GM23248 (cell line): ENCODE measurements around the gene LCORL. TPM values are rescaled to one million over a fixed set of nuclear protein-coding genes. Genes with fewer than 3 reads are reported as not detected.
"Not testable (repeated sequence)": the region's sequence is repeated elsewhere in the genome, so short reads cannot be mapped to it uniquely, and the experiment has no call there.

Experiments used
- DNase-seq: peaks from one replicate; pipeline ENCODE4 v3.0.0-alpha.2; 2015
- H2AFZ ChIP-seq: fragments of 200-600 bp; sonication (generic); 2 replicates; pipeline ENCODE4 v1.6.1; 2016; ENCODE audit warnings: antibody characterized with exemption
- H3F3A ChIP-seq: fragments of 200-600 bp; sonication (generic); 2 replicates; pipeline ENCODE4 v1.6.1; 2016; ENCODE audit warnings: mild to moderate bottlenecking, antibody characterized with exemption, mixed run types; ENCODE audit not compliant: insufficient read depth
- H3K27ac ChIP-seq: fragments of 200-600 bp; sonication (generic); 2 replicates; pipeline ENCODE4 v1.5.1; 2016; ENCODE audit warnings: mild to moderate bottlenecking
- H3K27me3 ChIP-seq: fragments of 200-600 bp; sonication (generic); replicated peaks from 2 replicates; pipeline ENCODE4 v1.6.1; 2016; ENCODE audit warnings: mild to moderate bottlenecking; ENCODE audit not compliant: insufficient read depth
- H3K36me3 ChIP-seq: fragments of 200-600 bp; sonication (generic); 2 replicates; pipeline ENCODE4 v1.6.1; 2016; ENCODE audit warnings: low read depth, mild to moderate bottlenecking
- H3K4me1 ChIP-seq: fragments of 200-600 bp; sonication (generic); 2 replicates; pipeline ENCODE4 v1.6.1; 2016; ENCODE audit warnings: mild to moderate bottlenecking; ENCODE audit not compliant: insufficient read depth
- H3K4me2 ChIP-seq: fragments of 200-600 bp; sonication (generic); one replicate; pipeline ENCODE4 v1.6.1; 2016; ENCODE audit warnings: mild to moderate bottlenecking; ENCODE audit not compliant: unreplicated experiment
- H3K4me3 ChIP-seq: fragments of 200-600 bp; sonication (generic); 2 replicates; pipeline ENCODE4 v1.5.1; 2016; ENCODE audit warnings: mild to moderate bottlenecking
- H3K79me2 ChIP-seq: fragments of 200-600 bp; sonication (generic); 2 replicates; pipeline ENCODE4 v1.6.1; 2016; ENCODE audit warnings: mild to moderate bottlenecking; ENCODE audit not compliant: insufficient read depth
- H3K9ac ChIP-seq: fragments of 200-600 bp; sonication (generic); 2 replicates; pipeline ENCODE4 v1.6.1; 2016; ENCODE audit warnings: mild to moderate bottlenecking
- H3K9me2 ChIP-seq: fragments of 200-600 bp; sonication (generic); 2 replicates; pipeline ENCODE4 v1.6.1; 2016; ENCODE audit warnings: mixed run types, mild to moderate bottlenecking, moderate library complexity; ENCODE audit not compliant: insufficient read depth
- H3K9me3 ChIP-seq: fragments of 200-600 bp; sonication (generic); one replicate; pipeline ENCODE4 v1.6.1; 2017; ENCODE audit warnings: low read depth
- H4K20me1 ChIP-seq: fragments of 200-600 bp; sonication (generic); 2 replicates; pipeline ENCODE4 v1.6.0; 2016; ENCODE audit not compliant: insufficient read depth
- EZH2 ChIP-seq: fragments of 200-600 bp; sonication (generic); IDR thresholded peaks from 2 replicates; pipeline ENCODE4 v1.6.1; 2018; ENCODE audit warnings: antibody characterized with exemption, mild to moderate bottlenecking; ENCODE audit not compliant: insufficient read depth, poor library complexity, severe bottlenecking
- EZH2phosphoT487 ChIP-seq: fragments of 200-600 bp; sonication (generic); IDR thresholded peaks from 2 replicates; pipeline ENCODE4 v1.6.1; 2018; ENCODE audit warnings: antibody characterized with exemption, moderate library complexity, mild to moderate bottlenecking, low read depth; ENCODE audit not compliant: insufficient read depth
- WGBS, 2 experiments: methylation state at CpG; one replicate each; pipeline ENCODE4 v1.1.6; 2015 to 2017; ENCODE audit warnings: low lambda C conversion rate in 2 of 2, low coverage in 1 of 2; ENCODE audit errors: missing lambda C conversion rate in 2 of 2; 5-methylcytosine and 5-hydroxymethylcytosine counted together
- in situ Hi-C: fragments of 300-500 bp; cut with MboI; formaldehyde crosslinking; loops from 2 replicates; pipeline ENCODE4 v1.15.0; 2020
- polyA plus RNA-seq: library from polyadenylated mRNA; unstranded; fragments of >200 nt; fragmentation: Nextera tagmentation; extraction: Ambion mirVana; gene quantifications from 2 replicates; pipeline ENCODE4 v1.2.1, GENCODE V29; 2016
- total RNA-seq: library from RNA; depleted of rRNA; stranded (reverse); fragments of >200 nt; shearing (Covaris generic); gene quantifications from 2 replicates; pipeline ENCODE4 v1.2.3, GENCODE V29; 2014

LCORL gene
- total and polyA plus RNA-seq, 2 experiments from 2014 or later: 5.0 to 6.2 TPM

GRCh38 chr4:17854036-17854435 is 167.5 kb downstream of the LCORL start:
- Histone ChIP-seq H3K4me3 (no peak overlapping the region), H2AFZ (no peak overlapping the region), H4K20me1 (no peaks in the 10 kb centered on the region), H3K9ac (no peak overlapping the region), H3K9me2 (no peaks in the 10 kb centered on the region), H3K36me3 (no peaks in the 10 kb centered on the region), H3K4me1 (no peaks in the 10 kb centered on the region), H3K27me3 (no peaks in the 10 kb centered on the region), H3K79me2 (no peaks in the 10 kb centered on the region), H3K9me3 (no peaks in the 10 kb centered on the region), H3F3A (no peaks in the 10 kb centered on the region), H3K4me2 (no peak overlapping the region), H3K27ac (no peak overlapping the region)
- no peak for DNase-seq
- in situ Hi-C loops: no loop called here
- 81 to 86% methylated on average over 3 of the region's 3 CpGs for WGBS, 2 experiments
- no peak for TF ChIP-seq EZH2
- TF ChIP-seq EZH2phosphoT487: no peak

- H3K9me3 ChIP-seq: no peaks in the 10 kb centered on the region
- TF ChIP-seq EZH2phosphoT487: no peak
- no peak for TF ChIP-seq EZH2
- no peak overlapping the region for H3K9ac ChIP-seq
- H4K20me1 ChIP-seq: no peaks in the 10 kb centered on the region
- no peaks in the 10 kb centered on the region for H3K79me2 ChIP-seq
- no peak overlapping the region for H2AFZ ChIP-seq
- no peaks in the 10 kb centered on the region for H3F3A ChIP-seq
- in situ Hi-C loops: no loop called here
- H3K4me3 ChIP-seq: no peak overlapping the region
- no peaks in the 10 kb centered on the region for H3K36me3 ChIP-seq
- no peak overlapping the region for H3K4me2 ChIP-seq
- DNase-seq: no peak
- H3K4me1 ChIP-seq: no peaks in the 10 kb centered on the region
- no peaks in the 10 kb centered on the region for H3K9me2 ChIP-seq
- no peaks in the 10 kb centered on the region for H3K27me3 ChIP-seq
- no peak overlapping the region for H3K27ac ChIP-seq
Observed at GRCh38 chr4:17851959-17852358, 169.6 kb downstream of the LCORL start.

- H3K4me3 ChIP-seq, H3K9ac ChIP-seq, H3K27me3 ChIP-seq, H3F3A ChIP-seq, in situ Hi-C loops, H4K20me1 ChIP-seq, H3K4me2 ChIP-seq, H3K27ac ChIP-seq, H3K79me2 ChIP-seq, H3K4me1 ChIP-seq, H3K36me3 ChIP-seq, H2AFZ ChIP-seq, H3K9me2 ChIP-seq, DNase-seq, H3K9me3 ChIP-seq: not testable (repeated sequence)
- 95 to 100% methylated on average over 1 of the region's 1 CpG for WGBS, 2 experiments
Observed at GRCh38 chr4:17850295-17850694, 171.3 kb downstream of the LCORL start.

GRCh38 chr4:17846266-17846665 is 175.3 kb downstream of the LCORL start:
- no peaks in the 10 kb centered on the region for H3K9me2 ChIP-seq
- in situ Hi-C loops: no loop called here
- no peaks in the 10 kb centered on the region for H3K79me2 ChIP-seq
- no peak overlapping the region for H3K27ac ChIP-seq
- no peak for DNase-seq
- no peak overlapping the region for H3K4me2 ChIP-seq
- no peak overlapping the region for H3K9ac ChIP-seq
- no peaks in the 10 kb centered on the region for H3F3A ChIP-seq
- WGBS, 2 experiments: 100% methylated on average over 2 of the region's 2 CpGs
- peaks cover 12% of the 10 kb centered on the region for H3K36me3 ChIP-seq
- no peak overlapping the region for H2AFZ ChIP-seq
- H3K27me3 ChIP-seq: no peaks in the 10 kb centered on the region
- no peak overlapping the region for H3K4me3 ChIP-seq
- no peaks in the 10 kb centered on the region for H3K9me3 ChIP-seq
- TF ChIP-seq EZH2 (no peak), EZH2phosphoT487 (no peak)
- H4K20me1 ChIP-seq: no peaks in the 10 kb centered on the region
- no peaks in the 10 kb centered on the region for H3K4me1 ChIP-seq

GRCh38 chr4:17823871-17824669 is 197.5 kb downstream of the LCORL start:
- 97% methylated on average over 1 of the region's 1 CpG for WGBS, 2 experiments
- Histone ChIP-seq H3K27me3 (no peaks in the 10 kb centered on the region), H3K36me3 (peaks cover 11% of the 10 kb centered on the region; the same call in 1 of the 2 replicates), H2AFZ (peak overlapping the region; percentile 67), H3F3A (no peaks in the 10 kb centered on the region), H3K79me2 (peaks cover 24% of the 10 kb centered on the region), H3K9ac (no peak overlapping the region), H3K27ac (no peak overlapping the region), H3K4me3 (no peak overlapping the region), H3K9me2 (no peaks in the 10 kb centered on the region), H3K4me1 (no peaks in the 10 kb centered on the region), H3K9me3 (no peaks in the 10 kb centered on the region), H3K4me2 (no peak overlapping the region), H4K20me1 (no peaks in the 10 kb centered on the region)
- TF ChIP-seq EZH2: no peak
- no peak for TF ChIP-seq EZH2phosphoT487
- no peak for DNase-seq
- in situ Hi-C loops: loop anchor here (25.0 kb wide), 1 partner anchor 262 kb away; no protein-coding TSS in a partner anchor
